ENCODE data around the gene WRNIP1.

- TF ChIP-seq CTCF (IDR thresholded peaks at IDR 0.05) (no peak), POLR2A (IDR thresholded peaks at IDR 0.05) (no peak)
These were observed 12.1 kb upstream of the WRNIP1 start for GRCh38 chr6:2753110-2753489.

Measured in esophagus squamous epithelium (tissue), 4 donors.